Posterior vena cava (tissue), 2 donors: ENCODE data around the gene CNIH2. TPM values are rescaled to one million over a fixed set of nuclear protein-coding genes. Genes with fewer than 3 reads are reported as not detected.

Source experiments
- DNase-seq: peaks from one replicate; pipeline ENCODE4 v3.0.0-alpha.2; 2020; ENCODE audit warnings: low spot score
- intact Hi-C, 2 donors: fragments of 100-400 bp; cut with DNase I; formaldehyde crosslinking; loops; one replicate each; pipeline versions ENCODE4 v1.14.1 to v1.14.2; 2022 to 2023
- total RNA-seq, 2 donors: library from RNA; stranded (reverse); fragmentation: NEBNext Ultra II Directional; extraction: Animal tissue kit (Norgen Biotek cat#: 25700); gene quantifications; one replicate each; pipeline ENCODE4 v1.2.1, GENCODE V29; 2021
- donor health status: DM: yes; HTN: yes; CAD: no.
- donor health status: DM: yes; HTN: yes; CAD: no.

The CNIH2 gene
- total RNA-seq, 2 donors from 2014 or later = not detected

GRCh38 chr11:66287211-66287888, 9.4 kb downstream of the CNIH2 start:
- intact Hi-C loops = loop anchor here in 1 of 2 donors (10.0 kb wide), 1 partner anchor 63 kb away; no protein-coding TSS in a partner anchor
- no peak for DNase-seq

DNA sequence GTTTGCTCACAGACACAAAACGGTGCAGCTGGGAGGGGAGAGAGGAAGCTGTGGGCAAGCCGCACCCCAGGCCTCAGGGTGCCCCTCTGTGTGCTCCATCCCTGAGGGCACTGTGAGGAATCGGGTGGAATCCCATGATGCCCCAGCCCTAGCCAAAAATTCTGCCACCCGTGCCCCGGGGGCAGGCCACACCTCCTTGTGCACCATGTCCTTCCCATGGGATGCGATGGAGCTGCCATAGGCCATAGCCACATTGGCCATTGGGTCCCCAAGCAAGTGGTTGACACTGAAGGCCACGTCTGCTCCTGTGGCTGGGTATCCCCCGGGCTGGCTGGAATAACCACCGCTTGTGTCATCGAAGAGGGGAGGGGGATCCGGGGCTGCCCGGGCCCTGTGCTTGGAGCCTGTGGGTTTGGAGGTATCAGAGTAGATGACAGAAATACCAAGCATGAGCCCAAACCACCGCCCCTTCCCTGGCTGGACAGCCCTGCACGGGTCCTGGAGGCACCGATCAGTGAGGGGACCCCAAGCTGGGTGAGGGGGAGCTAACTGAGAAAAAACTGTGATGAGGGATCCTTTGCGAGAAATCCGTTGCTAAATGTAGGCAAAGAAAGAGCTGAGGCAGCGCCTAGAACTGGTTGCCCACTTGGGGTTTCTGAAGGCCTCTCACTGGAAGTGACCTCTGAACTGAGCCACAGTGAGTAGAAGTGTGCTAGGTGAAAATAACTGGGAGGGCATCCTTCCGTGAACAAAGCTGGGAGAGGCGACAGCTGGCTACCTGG, 10.1 kb downstream of the CNIH2 start:
- no peak for DNase-seq
- intact Hi-C loops = loop anchor here in 1 of 2 donors (10.0 kb wide), 1 partner anchor 63 kb away; no protein-coding TSS in a partner anchor

DNA sequence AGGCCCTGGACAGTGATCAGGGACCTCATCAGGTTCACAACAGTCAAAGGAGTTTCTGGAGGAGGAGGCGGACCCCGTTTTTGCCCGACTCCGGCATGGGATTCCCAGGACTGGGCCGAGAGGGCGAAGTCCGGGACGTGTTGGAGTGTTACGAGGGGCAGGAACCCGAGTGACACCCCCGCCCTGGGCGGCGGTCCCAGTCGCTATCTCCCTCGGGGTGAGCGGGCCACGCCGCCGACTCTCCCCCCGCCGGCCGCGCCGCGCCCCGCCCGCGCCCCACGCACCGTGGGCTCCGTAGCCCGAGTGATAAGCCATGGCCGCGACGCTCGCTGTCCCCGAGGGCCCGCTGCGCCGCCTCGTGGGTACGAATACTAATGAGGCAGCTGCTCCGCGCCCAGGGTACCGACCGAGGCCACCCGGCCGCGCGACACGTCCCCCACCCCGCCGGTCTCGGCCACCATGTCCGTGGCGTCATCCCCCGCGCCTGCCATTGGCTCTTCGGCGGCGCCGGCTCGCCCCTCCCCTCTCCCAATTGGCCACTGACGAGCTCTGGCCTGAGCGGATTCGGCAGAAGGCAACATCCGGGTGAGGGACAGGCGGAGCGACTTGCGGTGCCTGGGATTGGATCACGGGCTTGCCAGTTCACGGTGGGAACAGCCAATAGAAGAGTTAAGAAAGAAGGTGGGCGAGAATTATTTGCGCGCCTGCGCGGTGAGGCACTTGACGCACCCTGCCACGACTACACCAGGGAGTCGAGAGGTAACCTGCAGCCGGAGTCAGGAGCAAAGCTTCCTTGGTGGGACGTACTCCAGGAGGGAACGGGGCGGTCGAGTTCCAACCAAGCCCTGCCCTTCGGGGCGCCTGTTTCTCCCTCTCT, 10.9 kb downstream of the CNIH2 start, which contains the start of gene YIF1A:
Gene YIF1A (minus strand): TSS at position 473 of the 877 bp plus-strand sequence. CDS start 158 bp downstream, at position 315.
- DNase-seq = peak; percentile 99
- intact Hi-C loops = loop anchor here in 1 of 2 donors (10.0 kb wide), 1 partner anchor 64 kb away; no protein-coding TSS in a partner anchor

- intact Hi-C loops = loop anchor here in 1 of 2 donors (10.0 kb wide), 1 partner anchor 65 kb away; no protein-coding TSS in a partner anchor
- DNase-seq = peak; percentile 91
Observed at GRCh38 chr11:66289548-66290329, 11.8 kb downstream of the CNIH2 start.

- DNase-seq = no peak
- intact Hi-C loops = no loop called here
Observed at GRCh38 chr11:66290330-66290621, 12.3 kb downstream of the CNIH2 start.

DNA sequence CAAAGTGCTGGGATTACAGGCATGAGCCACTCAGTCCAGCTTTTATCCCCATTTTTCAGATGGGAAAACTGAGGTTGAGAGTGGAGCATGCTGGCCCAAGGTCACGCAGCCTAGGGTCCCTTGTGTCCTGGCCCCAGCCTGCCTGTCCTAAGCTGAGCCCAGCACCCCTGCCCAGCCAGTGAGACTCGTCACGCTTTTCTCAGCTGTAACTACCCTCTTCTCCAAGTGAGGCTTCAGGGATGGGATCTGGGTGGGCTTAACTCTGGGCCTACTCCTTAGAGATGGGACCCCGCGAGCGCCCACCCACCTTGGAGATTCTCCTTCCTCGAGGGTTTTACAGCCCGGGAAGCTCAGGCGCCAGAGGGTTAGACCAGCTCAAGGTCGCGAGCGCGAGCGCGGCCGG, 13.3 kb downstream of the CNIH2 start:
- no peak for DNase-seq
- intact Hi-C loops = no loop called here

DNA sequence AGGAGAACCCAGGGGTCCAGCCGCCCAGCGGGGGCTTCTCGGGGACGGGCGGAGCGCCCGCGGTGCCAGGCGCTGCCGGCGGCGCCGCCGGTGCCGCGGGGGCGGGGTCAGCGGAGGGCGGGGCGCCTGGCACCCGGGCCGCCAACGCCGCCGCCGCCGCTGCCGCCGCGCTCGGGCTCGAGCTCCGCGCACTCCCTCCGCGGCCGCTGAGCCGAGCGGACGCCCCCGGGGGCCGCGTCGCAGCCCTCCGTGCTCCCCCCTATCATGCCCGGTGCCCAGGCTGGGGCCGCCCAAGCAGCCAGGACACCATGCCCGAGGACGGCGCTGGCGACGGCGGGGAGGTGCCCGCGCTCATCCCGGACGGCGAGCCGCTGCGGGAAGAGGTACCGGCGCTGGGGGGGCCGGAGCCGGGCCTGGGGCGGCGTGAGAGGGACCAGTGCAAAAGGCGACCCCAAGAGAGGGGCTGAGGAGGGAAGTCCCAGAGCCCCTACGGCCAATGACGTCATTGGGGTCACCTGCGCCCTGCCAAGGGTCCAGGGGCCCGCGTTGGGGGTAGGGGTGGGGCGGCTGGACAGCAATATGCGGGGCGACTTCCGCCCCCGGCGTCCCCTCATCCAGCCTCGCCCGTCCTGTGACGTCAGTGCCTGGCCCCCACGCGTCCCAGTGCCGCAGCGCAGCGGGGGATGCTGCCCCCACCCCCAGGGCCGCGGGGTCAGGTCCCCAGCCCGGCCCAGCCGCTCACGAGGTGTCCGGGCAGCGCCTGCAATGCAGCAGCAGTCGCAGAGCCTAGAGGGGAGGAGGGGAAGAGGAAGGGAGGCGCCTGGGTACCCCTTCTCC, 13.9 kb downstream of the CNIH2 start, which contains the start of gene TMEM151A:
Gene TMEM151A (plus strand): TSS at position 189 of the 837 bp plus-strand sequence. CDS start 120 bp downstream, at position 309.
- DNase-seq = no peak
- intact Hi-C loops = no loop called here

GRCh38 chr11:66292543-66293332, 14.8 kb downstream of the CNIH2 start:
- DNase-seq = no peak
- intact Hi-C loops = no loop called here

DNA sequence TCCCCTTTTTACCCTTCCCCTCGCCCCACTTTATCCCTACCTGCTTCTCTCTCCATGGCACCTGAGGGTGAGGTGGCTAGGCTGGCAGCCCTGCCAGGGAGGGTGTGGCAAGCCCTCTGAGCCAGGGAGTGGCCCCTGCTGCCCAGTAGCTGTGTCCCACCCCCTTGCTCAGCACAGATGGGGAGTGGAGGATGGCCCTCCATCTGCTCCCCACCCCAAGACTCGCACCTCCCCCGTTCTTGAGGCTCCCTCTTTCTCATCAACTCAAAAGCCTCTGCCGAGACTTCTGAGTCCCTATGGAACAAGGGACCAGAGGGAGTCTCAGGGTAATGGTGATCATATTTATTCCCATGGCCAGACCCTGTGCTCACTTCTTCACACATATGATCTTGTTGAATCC, 15.4 kb downstream of the CNIH2 start:
- DNase-seq = no peak
- intact Hi-C loops = no loop called here

- intact Hi-C loops = no loop called here
- no peak for DNase-seq
Observed at GRCh38 chr11:66293777-66294625, 16.0 kb downstream of the CNIH2 start.

- intact Hi-C loops = no loop called here
- DNase-seq = no peak
Observed at GRCh38 chr11:66294626-66295620, 16.9 kb downstream of the CNIH2 start.

GRCh38 chr11:66297610-66298009, 19.6 kb downstream of the CNIH2 start:
- intact Hi-C loops = loop anchor here in 1 of 2 donors (2.0 kb wide), 1 partner anchor 183 kb away; the partner anchor contains the start of gene DPP3
- no peak for DNase-seq

- intact Hi-C loops = loop anchor here in 1 of 2 donors (2.0 kb wide), 1 partner anchor 182 kb away; the partner anchor contains the start of gene DPP3
- DNase-seq = no peak
Observed at GRCh38 chr11:66299186-66299585, 21.2 kb downstream of the CNIH2 start.

- DNase-seq = no peak
- intact Hi-C loops = no loop called here
Observed at GRCh38 chr11:66302656-66303055, 24.7 kb downstream of the CNIH2 start.

DNA sequence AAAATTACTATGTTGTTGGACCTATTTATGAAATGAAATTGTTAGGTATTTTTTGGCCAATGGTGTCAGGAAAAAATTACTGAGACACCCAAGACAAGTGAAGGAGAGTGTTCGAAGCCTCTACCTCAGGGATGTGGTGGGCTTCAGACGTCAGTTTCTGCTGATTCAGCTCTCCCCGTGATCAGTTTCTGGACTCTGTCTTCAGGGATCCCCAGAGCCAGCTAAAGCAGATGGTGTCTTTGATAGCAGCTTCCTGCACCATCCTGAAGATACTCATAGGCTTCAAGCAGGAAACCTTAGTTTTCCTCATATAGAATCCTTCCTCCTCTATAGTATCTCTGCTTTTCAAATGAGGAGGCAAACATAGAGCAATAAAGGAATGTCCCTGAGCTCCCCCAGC, 31.5 kb downstream of the CNIH2 start:
- intact Hi-C loops = no loop called here
- no peak for DNase-seq
